HEK293 (cell line): ENCODE results near the gene ISG20L2.

Experiments used
- EGR2 ChIP-seq: fragments of 450-650 bp; formaldehyde crosslinking; IDR thresholded peaks from 2 replicates; pipeline ENCODE4 v1.5.1; 2016; ENCODE audit warnings: low read depth, missing biosample characterization, missing genetic modification characterization
- ELK4 ChIP-seq: IDR thresholded peaks from 2 replicates; pipeline ENCODE4 v1.6.1; 2011; ENCODE audit warnings: mild to moderate bottlenecking, low read depth, low read length, borderline replicate concordance
- GLI4 ChIP-seq: fragments of 450-650 bp; formaldehyde crosslinking; IDR thresholded peaks from 2 replicates; pipeline ENCODE4 v1.5.1; 2016; ENCODE audit warnings: missing biosample characterization, missing genetic modification characterization
- SCRT1 ChIP-seq: fragments of 450-650 bp; formaldehyde crosslinking; IDR thresholded peaks from 2 replicates; pipeline ENCODE4 v1.5.1; 2016; ENCODE audit warnings: missing biosample characterization, missing genetic modification characterization, borderline replicate concordance
- SP3 ChIP-seq: fragments of 450-650 bp; formaldehyde crosslinking; IDR thresholded peaks from 2 replicates; pipeline ENCODE4 v1.5.1; 2016; ENCODE audit warnings: missing biosample characterization, missing genetic modification characterization
- TSHZ1 ChIP-seq: fragments of 450-650 bp; formaldehyde crosslinking; IDR thresholded peaks from 2 replicates; pipeline ENCODE4 v1.5.1; 2016; ENCODE audit warnings: missing biosample characterization, missing genetic modification characterization, borderline replicate concordance
- ZBTB10 ChIP-seq: fragments of 450-650 bp; formaldehyde crosslinking; IDR thresholded peaks from 2 replicates; pipeline ENCODE4 v1.5.1; 2016; ENCODE audit warnings: missing biosample characterization, missing genetic modification characterization
- ZBTB44 ChIP-seq: fragments of 450-650 bp; IDR thresholded peaks from 2 replicates; pipeline ENCODE4 v1.5.1; 2018; ENCODE audit warnings: missing biosample characterization, mild to moderate bottlenecking, missing genetic modification characterization
- ZBTB48 ChIP-seq: fragments of 450-650 bp; formaldehyde crosslinking; IDR thresholded peaks from 2 replicates; pipeline ENCODE4 v1.5.1; 2016; ENCODE audit warnings: missing biosample characterization, missing genetic modification characterization
- ZFHX2 ChIP-seq: fragments of 450-650 bp; formaldehyde crosslinking; conservative IDR thresholded peaks from 2 replicates; pipeline ENCODE4 v1.5.1; 2016; ENCODE audit warnings: missing biosample characterization, missing genetic modification characterization
- ZNF121 ChIP-seq: fragments of 450-650 bp; formaldehyde crosslinking; IDR thresholded peaks from 2 replicates; pipeline ENCODE4 v1.5.1; 2016; ENCODE audit warnings: missing biosample characterization, missing genetic modification characterization
- ZNF138 ChIP-seq: fragments of 450-650 bp; formaldehyde crosslinking; IDR thresholded peaks from 2 replicates; pipeline ENCODE4 v1.5.1; 2016; ENCODE audit warnings: missing biosample characterization, missing genetic modification characterization, borderline replicate concordance
- ZNF148 ChIP-seq: fragments of 450-650 bp; formaldehyde crosslinking; IDR thresholded peaks from 2 replicates; pipeline ENCODE4 v1.5.0; 2017; ENCODE audit warnings: missing biosample characterization, missing genetic modification characterization, borderline replicate concordance
- ZNF221 ChIP-seq: fragments of 450-650 bp; formaldehyde crosslinking; IDR thresholded peaks from 2 replicates; pipeline ENCODE4 v1.5.1; 2017; ENCODE audit warnings: missing biosample characterization, missing genetic modification characterization, borderline replicate concordance
- ZNF223 ChIP-seq: fragments of 450-650 bp; formaldehyde crosslinking; IDR thresholded peaks from 2 replicates; pipeline ENCODE4 v1.5.1; 2016; ENCODE audit warnings: missing biosample characterization, missing genetic modification characterization
- ZNF394 ChIP-seq: fragments of 450-650 bp; formaldehyde crosslinking; IDR thresholded peaks from 2 replicates; pipeline ENCODE4 v1.5.1; 2016; ENCODE audit warnings: missing biosample characterization, missing genetic modification characterization, mild to moderate bottlenecking, moderate library complexity, borderline replicate concordance
- ZNF433 ChIP-seq: fragments of 450-650 bp; formaldehyde crosslinking; IDR thresholded peaks from 2 replicates; pipeline ENCODE4 v1.5.1; 2016; ENCODE audit warnings: missing biosample characterization, missing genetic modification characterization, low read depth
- ZNF48 ChIP-seq: fragments of 450-650 bp; formaldehyde crosslinking; IDR thresholded peaks from 2 replicates; pipeline ENCODE4 v1.5.1; 2016; ENCODE audit warnings: missing biosample characterization, missing genetic modification characterization
- ZNF501 ChIP-seq: fragments of 450-650 bp; formaldehyde crosslinking; IDR thresholded peaks from 2 replicates; pipeline ENCODE4 v1.5.1; 2016; ENCODE audit warnings: missing biosample characterization, missing genetic modification characterization
- ZNF544 ChIP-seq: fragments of 450-650 bp; formaldehyde crosslinking; IDR thresholded peaks from 2 replicates; pipeline ENCODE4 v1.5.0; 2017; ENCODE audit warnings: missing biosample characterization, missing genetic modification characterization
- ZNF549 ChIP-seq: fragments of 450-650 bp; IDR thresholded peaks from 2 replicates; pipeline ENCODE4 v1.5.1; 2018; ENCODE audit warnings: missing biosample characterization, missing genetic modification characterization, mild to moderate bottlenecking, inconsistent platforms, moderate library complexity
- ZNF596 ChIP-seq: fragments of 450-650 bp; IDR thresholded peaks from 2 replicates; pipeline ENCODE4 v1.5.0; 2018; ENCODE audit warnings: missing biosample characterization, mild to moderate bottlenecking, missing genetic modification characterization, moderate library complexity
- ZNF600 ChIP-seq: fragments of 450-650 bp; formaldehyde crosslinking; IDR thresholded peaks from 2 replicates; pipeline ENCODE4 v1.5.1; 2016; ENCODE audit warnings: missing biosample characterization, missing genetic modification characterization
- ZNF76 ChIP-seq: fragments of 450-650 bp; formaldehyde crosslinking; IDR thresholded peaks from 2 replicates; pipeline ENCODE4; 2016; ENCODE audit warnings: low read depth, missing biosample characterization, missing genetic modification characterization, borderline replicate concordance
- ZNF837 ChIP-seq: fragments of 450-650 bp; formaldehyde crosslinking; IDR thresholded peaks from 2 replicates; pipeline ENCODE4 v1.5.1; 2016; ENCODE audit warnings: missing biosample characterization, missing genetic modification characterization
- ZSCAN16 ChIP-seq: fragments of 450-650 bp; formaldehyde crosslinking; IDR thresholded peaks from 2 replicates; pipeline ENCODE4 v1.5.1; 2016; ENCODE audit warnings: missing biosample characterization, missing genetic modification characterization
- ZSCAN18 ChIP-seq: fragments of 450-650 bp; formaldehyde crosslinking; IDR thresholded peaks from 2 replicates; pipeline ENCODE4 v1.5.1; 2016; ENCODE audit warnings: missing biosample characterization, missing genetic modification characterization

Gene ISG20L2

GRCh38 chr1:156749419-156750118 lies 21.0 kb upstream of the ISG20L2 start (continued):
- TF ChIP-seq ZNF48 (tag by site-specific recombination) (no peak), ZNF223 (tag by site-specific recombination) (no peak), ZNF433 (tag by site-specific recombination) (no peak), ZNF148 (tag by site-specific recombination) (no peak), ZNF394 (tag by site-specific recombination) (no peak), ZSCAN16 (tag by site-specific recombination) (no peak), ZBTB10 (tag by site-specific recombination) (no peak), EGR2 (tag by site-specific recombination) (no peak), ZNF501 (tag by site-specific recombination) (no peak), ELK4 (no peak), ZFHX2 (tag by site-specific recombination) (0 out of 2 replicates have a peak, but pooled peaks have one; percentile 30), ZNF596 (tag by site-specific recombination) (no peak), ZNF600 (tag by site-specific recombination) (no peak), ZNF837 (tag by site-specific recombination) (no peak), ZNF76 (tag by site-specific recombination) (no peak), ZBTB48 (peak; percentile 84), ZNF549 (tag by site-specific recombination) (no peak), SCRT1 (tag by site-specific recombination) (no peak), TSHZ1 (no peak), ZNF221 (tag by site-specific recombination) (no peak), ZBTB44 (tag by site-specific recombination) (no peak), ZNF121 (tag by site-specific recombination) (no peak), ZNF544 (tag by site-specific recombination) (no peak), SP3 (tag by site-specific recombination) (peak; percentile 34; the same call in 1 of the 2 replicates), GLI4 (tag by site-specific recombination) (no peak), ZNF138 (no peak), ZSCAN18 (tag by site-specific recombination) (no peak)
